GM12865 (cell line): Measurements from ENCODE around the gene ATP2B2.

Source experiments
- DNase-seq: peaks from one replicate; pipeline ENCODE4 v3.0.0; 2010; ENCODE audit warnings: low read depth
- H3K4me3 ChIP-seq: 2 replicates; pipeline ENCODE4 v1.5.1; 2011; ENCODE audit warnings: mild to moderate bottlenecking, low read depth, low read length, control low read depth
- TF ChIP-seq, protein P1 (sequence below): IDR thresholded peaks from 2 replicates; pipeline ENCODE4 v1.5.1; 2011; ENCODE audit warnings: low read length, control low read depth, low read depth, inconsistent platforms; ENCODE audit not compliant: insufficient read depth; ENCODE audit errors: missing control alignments

ATP2B2 gene

DNA sequence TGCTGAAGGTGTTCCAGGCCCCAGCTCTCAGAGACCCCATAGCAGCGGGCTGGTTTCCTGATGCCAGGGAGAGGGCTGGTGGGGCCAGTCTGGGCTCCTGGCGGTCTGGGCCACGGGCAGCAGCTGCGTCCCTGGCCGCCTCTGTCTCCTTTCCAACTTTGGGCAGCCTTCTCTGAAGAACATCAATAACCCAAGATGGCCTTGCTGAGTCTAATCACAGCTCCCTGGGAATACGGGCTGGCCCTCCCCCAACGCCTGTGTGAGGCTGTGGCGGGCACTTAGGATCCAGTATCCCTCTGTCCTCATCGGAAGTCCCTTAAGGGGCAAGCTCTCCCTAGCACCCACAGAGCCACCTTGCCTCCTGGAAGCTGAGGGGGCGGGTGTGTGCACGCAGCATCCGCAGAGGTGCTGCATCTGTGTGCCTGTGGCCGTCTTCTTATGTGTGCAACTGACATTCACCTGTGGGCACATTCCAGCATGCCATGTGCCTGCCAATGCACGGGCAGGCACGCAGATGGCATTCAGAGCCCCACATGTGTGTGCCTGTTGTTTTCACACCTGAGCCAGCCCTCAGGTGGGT lies 2.1 kb downstream of the ATP2B2 start:
- TF ChIP-seq, protein P1, sequence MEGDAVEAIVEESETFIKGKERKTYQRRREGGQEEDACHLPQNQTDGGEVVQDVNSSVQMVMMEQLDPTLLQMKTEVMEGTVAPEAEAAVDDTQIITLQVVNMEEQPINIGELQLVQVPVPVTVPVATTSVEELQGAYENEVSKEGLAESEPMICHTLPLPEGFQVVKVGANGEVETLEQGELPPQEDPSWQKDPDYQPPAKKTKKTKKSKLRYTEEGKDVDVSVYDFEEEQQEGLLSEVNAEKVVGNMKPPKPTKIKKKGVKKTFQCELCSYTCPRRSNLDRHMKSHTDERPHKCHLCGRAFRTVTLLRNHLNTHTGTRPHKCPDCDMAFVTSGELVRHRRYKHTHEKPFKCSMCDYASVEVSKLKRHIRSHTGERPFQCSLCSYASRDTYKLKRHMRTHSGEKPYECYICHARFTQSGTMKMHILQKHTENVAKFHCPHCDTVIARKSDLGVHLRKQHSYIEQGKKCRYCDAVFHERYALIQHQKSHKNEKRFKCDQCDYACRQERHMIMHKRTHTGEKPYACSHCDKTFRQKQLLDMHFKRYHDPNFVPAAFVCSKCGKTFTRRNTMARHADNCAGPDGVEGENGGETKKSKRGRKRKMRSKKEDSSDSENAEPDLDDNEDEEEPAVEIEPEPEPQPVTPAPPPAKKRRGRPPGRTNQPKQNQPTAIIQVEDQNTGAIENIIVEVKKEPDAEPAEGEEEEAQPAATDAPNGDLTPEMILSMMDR = no peak
- H3K4me3 ChIP-seq = no peak overlapping the region
- DNase-seq = no peak

DNA sequence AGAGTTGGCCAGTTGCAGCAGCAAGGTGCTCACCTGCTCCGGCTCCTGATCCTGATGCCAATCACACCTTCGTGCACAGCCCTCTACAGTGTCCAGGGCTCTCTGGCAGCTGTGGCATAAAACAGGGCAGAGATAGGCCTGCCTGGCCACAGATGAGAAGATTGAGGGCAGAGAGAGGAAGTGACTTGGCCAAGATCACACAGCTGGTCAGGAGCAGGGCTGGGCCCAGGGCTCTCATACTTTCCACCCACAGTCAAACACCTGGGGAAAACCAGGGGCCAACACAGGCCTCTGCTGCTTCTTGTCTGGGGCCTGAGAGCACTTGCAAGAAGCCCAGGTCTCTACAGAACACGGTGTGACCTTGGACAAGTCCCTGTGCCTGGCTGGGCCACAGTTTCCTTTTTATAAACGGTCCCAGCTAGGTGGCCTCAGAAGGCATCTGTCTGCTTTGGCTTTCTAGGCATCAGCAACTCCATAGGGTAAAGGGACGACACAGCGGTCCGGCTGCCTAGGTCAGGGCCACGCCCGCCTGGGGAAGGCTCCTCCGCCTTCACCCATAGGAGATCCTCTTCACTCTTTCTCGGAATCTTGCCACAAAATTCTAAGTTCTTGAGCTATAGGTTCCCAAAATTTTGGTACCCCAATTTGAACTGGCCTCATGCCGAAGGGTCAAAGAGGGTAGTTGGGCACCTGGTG lies 3.1 kb downstream of the ATP2B2 start:
- DNase-seq = no peak
- H3K4me3 ChIP-seq = no peak overlapping the region
- TF ChIP-seq, protein P1 = no peak

DNA sequence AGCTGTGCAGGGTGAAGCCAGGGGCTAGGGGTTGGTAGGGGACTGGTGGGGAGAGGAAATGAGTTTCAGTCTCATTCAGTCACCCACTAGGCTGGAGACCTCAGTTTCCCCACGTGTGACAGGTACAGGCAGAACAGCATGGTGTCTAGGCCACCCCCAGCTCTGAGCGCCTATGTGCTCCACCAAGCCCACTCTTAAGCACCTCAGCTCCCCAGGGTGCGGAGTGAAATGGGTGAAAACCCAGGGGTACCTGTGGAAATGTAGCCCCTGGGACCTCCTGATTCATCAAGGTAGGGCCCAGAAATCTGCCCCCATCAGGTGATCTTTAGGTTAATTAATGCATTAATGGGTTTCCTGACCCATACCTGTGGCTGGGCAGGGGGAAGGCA lies 3.7 kb downstream of the ATP2B2 start:
- TF ChIP-seq, protein P1 = no peak
- no peak for DNase-seq

DNA sequence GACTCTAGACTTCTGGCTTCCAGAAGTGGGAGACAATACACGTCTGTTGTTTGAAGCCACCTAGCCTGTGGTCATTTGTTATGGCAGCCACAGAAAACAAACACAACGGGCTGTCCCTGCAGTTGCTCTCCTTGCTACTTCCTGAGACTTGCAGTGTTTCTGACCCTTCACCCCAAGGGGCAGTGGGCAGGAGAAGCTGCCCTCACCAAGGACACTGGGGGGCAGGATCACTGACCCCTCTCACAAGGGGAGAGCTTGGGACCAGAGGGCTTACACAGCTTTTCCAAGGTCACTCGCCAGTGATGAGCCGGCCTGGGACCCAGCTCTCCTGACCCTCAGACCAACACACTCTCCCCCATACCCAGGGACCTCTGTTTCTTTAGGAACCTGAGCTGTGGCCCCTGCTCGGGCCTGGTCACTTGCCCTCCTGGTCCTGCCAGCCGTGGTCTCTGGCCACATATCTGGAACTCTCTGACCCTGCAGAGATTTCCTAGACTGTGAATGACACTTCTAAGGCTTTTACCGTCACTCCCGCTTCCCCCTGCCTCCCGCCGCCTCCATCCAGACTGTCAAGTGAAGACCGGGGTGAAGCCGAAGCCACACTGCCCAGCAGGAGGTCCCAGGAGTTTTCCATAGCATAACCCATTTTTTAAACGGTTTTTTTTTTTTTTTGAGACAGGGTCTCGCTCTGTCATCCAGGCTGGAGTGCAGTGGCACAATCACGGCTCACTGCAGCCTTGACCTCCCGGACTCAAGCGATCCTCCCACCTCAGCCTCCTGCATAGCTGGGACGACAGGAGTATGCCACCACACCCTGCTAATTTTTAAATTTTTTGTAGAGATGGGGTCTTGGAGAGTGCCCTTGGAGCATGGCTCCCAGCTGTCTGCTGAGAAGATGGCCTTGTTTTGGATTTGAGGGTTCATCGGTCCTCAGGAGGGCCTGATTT lies 4.4 kb downstream of the ATP2B2 start:
- TF ChIP-seq, protein P1 = no peak
- no peak overlapping the region for H3K4me3 ChIP-seq
- no peak for DNase-seq

More for the DNA sequence above, 3.7 kb downstream of the ATP2B2 start:
- H3K4me3 ChIP-seq = no peak overlapping the region

DNA sequence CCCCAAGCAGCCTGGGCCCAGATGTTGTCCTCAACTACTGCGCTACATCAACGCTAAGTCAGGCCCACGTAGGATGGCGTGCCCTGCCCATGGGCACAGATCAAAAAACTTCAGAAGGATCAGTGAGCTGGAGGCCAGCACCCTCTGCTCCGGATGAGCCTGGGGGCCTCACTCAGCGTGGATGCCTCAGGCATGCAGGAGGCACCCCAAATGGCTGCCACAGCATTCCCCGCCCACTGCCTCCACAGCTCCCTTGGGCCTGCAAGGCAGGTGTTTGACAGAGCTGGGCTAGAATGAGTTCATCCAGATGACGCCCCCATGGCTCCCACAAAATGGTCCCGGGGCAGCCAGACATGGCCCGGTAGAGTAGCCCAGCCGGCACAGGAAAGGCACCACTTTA lies 7.1 kb downstream of the ATP2B2 start:
- no peak for DNase-seq
- TF ChIP-seq, protein P1 = no peak
- no peak overlapping the region for H3K4me3 ChIP-seq

DNA sequence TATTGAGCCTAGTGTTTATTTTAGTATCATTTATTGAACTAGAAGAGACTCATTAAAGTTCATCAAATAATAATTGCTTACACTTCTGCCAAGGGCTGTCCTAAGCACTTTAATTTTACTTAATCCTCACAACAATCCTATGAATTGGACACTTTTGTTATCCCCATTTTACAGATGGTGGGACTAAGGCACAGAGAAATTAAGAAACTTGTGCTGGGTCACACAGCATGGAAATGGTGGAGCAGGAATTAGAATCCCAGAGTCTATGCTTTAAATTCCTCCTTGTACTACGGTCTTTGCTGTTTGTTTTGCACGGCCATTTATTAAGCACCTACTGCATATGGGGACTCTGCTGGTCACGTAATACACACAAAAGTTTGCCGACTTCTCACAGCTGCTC lies 7.9 kb downstream of the ATP2B2 start:
- H3K4me3 ChIP-seq = no peak overlapping the region
- DNase-seq = no peak
- TF ChIP-seq, protein P1 = no peak
